Body of pancreas (tissue), 4 donors: Measurements from ENCODE around the gene KLHL12.
"Not testable (repeated sequence)": the region's sequence is repeated elsewhere in the genome, so short reads cannot be mapped to it uniquely, and the experiment has no call there.

ENCODE experiments used
- CTCF ChIP-seq, 7 experiments: fragments of 450-650 bp in 4 of 7; fragments of 200-600 bp in 3 of 7; sonication (generic) in 3 of 7; IDR thresholded peaks; one replicate each; pipeline ENCODE4 v1.5.1; 2016 to 2019; ENCODE audit warnings: antibody characterized with exemption in 7 of 7
- POLR2A ChIP-seq, 3 donors: fragments of 450-650 bp; IDR thresholded peaks; one replicate each; pipeline ENCODE4 v1.6.1; 2016; ENCODE audit warnings: antibody characterized with exemption in 3 of 3, mild to moderate bottlenecking in 2 of 3

GRCh38 chr1:202903808-202904207 lies 23.2 kb downstream of the KLHL12 start:
- TF ChIP-seq POLR2A, CTCF (IDR thresholded peaks at IDR 0.05): not testable (repeated sequence)
